A549 treated with dexamethasone at 1 μM for 4 hours (cell line): ENCODE results near the gene CPA4. TPM values are rescaled to one million over a fixed set of nuclear protein-coding genes. Genes with fewer than 3 reads are reported as not detected.

Experiments
- total RNA-seq: library from RNA; stranded (reverse); fragments of 200-300 nt; extraction: Qiagen RNA extraction; gene quantifications from 5 replicates; pipeline ENCODE4 v1.2.3, GENCODE V29; 2022

The CPA4 gene
- total RNA-seq = 3.7 to 6.3 TPM (median 4.6 TPM) in 5 replicates

GRCh38 chr7:130292682-130293257, at the start of gene CPA4:
CPA4 (plus strand) TSS chr7:130293161; CDS start chr7:130293181, 20 bp downstream.

DNA sequence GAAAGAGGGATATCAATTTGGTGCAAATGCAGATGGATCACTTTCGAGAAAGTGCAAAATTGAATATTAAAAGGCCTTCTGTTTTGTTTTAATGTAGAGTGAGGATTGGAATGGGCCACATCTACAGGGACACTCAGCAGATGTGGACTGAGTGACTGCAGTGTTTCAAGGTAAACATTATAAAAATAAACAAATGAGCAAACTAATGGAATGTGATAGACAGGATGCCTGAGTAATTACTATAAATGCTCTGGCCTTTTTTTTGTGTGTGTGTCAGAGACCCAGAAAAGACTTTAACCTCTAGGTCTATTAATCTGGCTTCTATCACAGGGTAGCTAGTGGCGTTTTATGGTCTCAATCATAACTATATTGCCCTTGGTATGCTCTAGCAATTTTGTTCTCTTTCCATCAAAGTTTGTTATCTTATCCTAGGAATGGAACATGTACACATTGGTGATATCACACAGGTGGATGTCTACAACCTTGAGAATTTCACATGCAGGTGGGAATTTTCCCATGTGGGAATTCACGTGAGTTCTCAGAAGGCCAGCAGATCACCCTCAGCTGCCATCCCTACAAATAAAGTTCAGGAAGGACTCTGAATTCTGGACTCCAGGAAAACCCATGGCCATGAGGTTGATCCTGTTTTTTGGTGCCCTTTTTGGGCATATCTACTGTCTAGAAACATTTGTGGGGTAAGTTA, 26.6 kb upstream of the CPA4 start, which contains the start of gene CPA2:
TSS of gene CPA2 (plus strand) at position 606 of the 703 bp plus-strand sequence. CDS start at position 625, 19 bp downstream.

GRCh38 chr7:130344271-130344866, 51.4 kb downstream of the CPA4 start, which contains the start of gene CPA5:
CPA5 (plus strand) TSS chr7:130344816; CDS start chr7:130346486, 1,670 bp downstream.

Other genes with a start within 250 kb of the CPA4 start
- 23.6 to 26.8 TPM (median 23.9 TPM) in 5 replicates for gene ZC3HC1, start 241.8 kb upstream of the CPA4 start, total RNA-seq
- gene KLHDC10, start 222.6 kb upstream of the CPA4 start, total RNA-seq = 10.6 to 19.6 TPM (median 16.8 TPM) in 5 replicates
- 14.9 to 19.3 TPM (median 17.3 TPM) in 5 replicates for gene TMEM209, start 87.8 kb upstream of the CPA4 start, total RNA-seq
- not detected in 5 replicates for gene SSMEM1, start 85.3 kb upstream of the CPA4 start, total RNA-seq
- 0.09 to 0.21 TPM (median 0.15 TPM) in 3 of 5 replicates, not detected in the others for gene CPA2, start 26.3 kb upstream of the CPA4 start, total RNA-seq
- gene CPA5, start 51.7 kb downstream of the CPA4 start, total RNA-seq = not detected in 5 replicates
- not detected in 5 replicates for gene CPA1, start 87.3 kb downstream of the CPA4 start, total RNA-seq
- gene CEP41, start 147.9 kb downstream of the CPA4 start, total RNA-seq = 11.9 to 13.6 TPM (median 13.0 TPM) in 5 replicates
- 36.1 to 44.5 TPM (median 42.4 TPM) in 5 replicates for gene MEST, start 198.9 kb downstream of the CPA4 start, total RNA-seq